Hematopoietic multipotent progenitor cell treated with erythropoietin and hydrocortisone succinate and interleukin-3 and kit ligand, for 8 days (in vitro differentiated cells): ENCODE measurements around the gene TOPBP1.
A peak's percentile ranks its signal among the peaks of the same experiment; 100 is the strongest.

Experiments used
- DNase-seq: peaks from one replicate; pipeline ENCODE4 v3.0.0-alpha.2; 2015

Gene TOPBP1

GRCh38 chr3:133606342-133606741 lies 55.4 kb downstream of the TOPBP1 start:
- DNase-seq = no peak

- no peak for DNase-seq
These were observed 61.1 kb downstream of the TOPBP1 start for GRCh38 chr3:133600572-133601081.

- DNase-seq = peak; percentile 28
These were observed 62.5 kb downstream of the TOPBP1 start for GRCh38 chr3:133599280-133599679.

GRCh38 chr3:133598405-133598804 lies 63.3 kb downstream of the TOPBP1 start:
- DNase-seq = no peak

GRCh38 chr3:133595341-133595740 lies 66.4 kb downstream of the TOPBP1 start:
- DNase-seq = no peak

GRCh38 chr3:133593243-133593642 lies 68.5 kb downstream of the TOPBP1 start:
- DNase-seq = no peak

GRCh38 chr3:133592843-133593242 lies 68.9 kb downstream of the TOPBP1 start:
- no peak for DNase-seq

GRCh38 chr3:133591271-133591742 lies 70.4 kb downstream of the TOPBP1 start:
- no peak for DNase-seq

GRCh38 chr3:133589503-133589902 lies 72.2 kb downstream of the TOPBP1 start:
- DNase-seq = no peak

- no peak for DNase-seq
These were observed 72.8 kb downstream of the TOPBP1 start for GRCh38 chr3:133588784-133589465.

GRCh38 chr3:133588035-133588434 lies 73.7 kb downstream of the TOPBP1 start:
- no peak for DNase-seq

GRCh38 chr3:133583396-133583795 lies 78.3 kb downstream of the TOPBP1 start:
- DNase-seq = no peak

GRCh38 chr3:133578548-133579191 lies 83.1 kb downstream of the TOPBP1 start:
- DNase-seq = peak; percentile 48

GRCh38 chr3:133576169-133576568 lies 85.6 kb downstream of the TOPBP1 start:
- no peak for DNase-seq

- DNase-seq = no peak
These were observed 86.7 kb downstream of the TOPBP1 start for GRCh38 chr3:133575086-133575485.

GRCh38 chr3:133574260-133574881 lies 87.4 kb downstream of the TOPBP1 start:
- peak; percentile 82 for DNase-seq

GRCh38 chr3:133573629-133574194 lies 88.0 kb downstream of the TOPBP1 start, which contains the start of gene CDV3:
Gene CDV3 (plus strand): TSS chr3:133573686. CDS start chr3:133574045, 359 bp downstream.
- no peak for DNase-seq

- peak; percentile 100 for DNase-seq
These were observed 88.6 kb downstream of the TOPBP1 start for GRCh38 chr3:133573054-133573628.

- DNase-seq = peak; percentile 79
These were observed 89.3 kb downstream of the TOPBP1 start for GRCh38 chr3:133572158-133573053.

- peak; percentile 25 for DNase-seq
These were observed 90.8 kb downstream of the TOPBP1 start for GRCh38 chr3:133570937-133571320.

- no peak for DNase-seq
These were observed 91.4 kb downstream of the TOPBP1 start for GRCh38 chr3:133570139-133570936.
